GM19035 (cell line): ENCODE measurements around the gene MPLKIP.
"Not testable (repeated sequence)": the region's sequence is repeated elsewhere in the genome, so short reads cannot be mapped to it uniquely, and the experiment has no call there.

ENCODE experiments used
- ATAC-seq: cut with Tn5 transposase; IDR thresholded peaks from one replicate; pipeline ENCODE4 v1.9.1; 2021; ENCODE audit not compliant: unreplicated experiment

The MPLKIP gene

GRCh38 chr7:40134428-40135316 is at the start of gene MPLKIP, which contains the start of gene SUGCT:
MPLKIP (minus strand) TSS chr7:40134622; CDS start chr7:40134567, 55 bp downstream.
SUGCT (plus strand) TSS chr7:40135005.
- peak; percentile 91 for ATAC-seq

GRCh38 chr7:40182452-40182851 is 48.0 kb upstream of the MPLKIP start:
- no peak for ATAC-seq

GRCh38 chr7:40177071-40177470 is 42.6 kb upstream of the MPLKIP start:
- no peak for ATAC-seq

DNA sequence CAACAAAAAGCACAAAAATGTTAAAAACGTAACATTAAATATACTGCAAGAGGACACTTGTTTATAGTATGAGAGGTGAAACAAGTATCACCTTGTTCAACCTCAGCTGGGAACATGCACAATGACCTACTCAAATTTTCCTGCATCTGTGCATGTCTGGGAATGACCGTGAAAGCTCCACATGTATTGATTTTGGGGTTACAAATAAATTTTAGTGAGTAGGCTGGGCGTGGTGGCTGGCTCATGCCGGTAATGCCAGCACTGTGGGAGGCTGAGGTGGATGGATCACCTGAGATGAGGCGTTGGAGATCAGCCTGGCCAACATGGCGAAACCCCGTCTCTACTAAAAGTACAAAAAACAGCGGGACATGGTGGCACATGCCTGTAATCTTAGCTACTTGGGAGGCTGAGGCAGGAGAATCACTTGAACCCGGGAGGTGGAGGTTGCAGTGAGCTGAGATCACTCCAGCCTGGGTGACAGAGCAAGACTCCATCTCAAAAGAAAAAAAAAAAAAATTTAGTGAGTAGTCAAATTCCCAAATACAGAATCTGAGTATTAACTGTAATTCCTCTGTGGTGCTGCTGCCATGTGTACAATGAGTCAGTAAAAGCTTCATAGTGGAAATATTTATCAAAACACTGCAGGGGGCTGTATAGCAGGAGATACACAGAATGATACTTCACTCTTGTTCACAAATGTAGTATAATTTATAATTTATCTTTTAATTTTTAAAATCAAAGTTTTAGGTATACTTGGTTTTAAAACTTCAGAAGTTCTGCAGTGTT is 41.5 kb upstream of the MPLKIP start:
- no peak for ATAC-seq

DNA sequence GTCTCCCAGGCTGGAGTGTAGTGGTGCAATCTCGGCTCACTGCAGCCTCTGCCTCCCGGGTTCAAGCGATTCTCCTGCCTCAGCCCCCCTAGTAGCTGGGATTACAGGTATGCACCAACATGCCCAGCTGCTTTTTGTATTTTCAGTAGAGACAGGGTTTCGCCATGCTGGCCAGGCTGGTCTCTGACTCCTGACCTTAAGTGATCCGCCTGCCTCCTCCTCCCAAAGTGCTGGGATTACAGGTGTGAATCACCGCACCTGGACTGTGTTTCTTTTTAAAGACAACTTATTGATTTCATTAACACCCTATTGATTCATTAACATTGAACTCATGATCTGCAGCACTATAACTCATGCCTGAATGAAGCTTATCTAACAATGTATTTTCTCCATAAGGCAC is 40.8 kb upstream of the MPLKIP start:
- not testable (repeated sequence) for ATAC-seq

- ATAC-seq, result not testable (repeated sequence)
Measured at GRCh38 chr7:40173121-40173520, 38.7 kb upstream of the MPLKIP start.

DNA sequence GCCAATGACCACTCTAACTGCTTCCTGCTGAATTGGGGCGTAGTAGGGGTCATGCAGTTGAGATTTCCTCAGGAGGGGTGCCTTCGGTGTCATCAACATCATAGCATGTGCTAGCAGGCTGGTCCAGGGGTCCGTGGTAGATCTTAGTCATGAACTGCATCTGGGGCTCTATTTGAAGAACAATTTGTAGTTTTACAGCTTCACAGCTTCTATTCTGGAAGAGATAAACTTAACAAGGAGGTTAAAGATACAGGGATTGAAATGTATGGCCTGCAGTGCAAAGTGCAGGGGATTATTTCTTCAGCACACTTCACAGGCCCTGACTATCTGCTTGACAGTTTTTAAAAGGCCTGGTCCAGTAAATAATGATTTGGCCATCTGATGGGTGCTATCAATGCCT is 33.8 kb upstream of the MPLKIP start:
- ATAC-seq, result not testable (repeated sequence)

GRCh38 chr7:40167291-40167690 is 32.9 kb upstream of the MPLKIP start:
- ATAC-seq, result no peak

GRCh38 chr7:40165216-40165615 is 30.8 kb upstream of the MPLKIP start:
- no peak for ATAC-seq

DNA sequence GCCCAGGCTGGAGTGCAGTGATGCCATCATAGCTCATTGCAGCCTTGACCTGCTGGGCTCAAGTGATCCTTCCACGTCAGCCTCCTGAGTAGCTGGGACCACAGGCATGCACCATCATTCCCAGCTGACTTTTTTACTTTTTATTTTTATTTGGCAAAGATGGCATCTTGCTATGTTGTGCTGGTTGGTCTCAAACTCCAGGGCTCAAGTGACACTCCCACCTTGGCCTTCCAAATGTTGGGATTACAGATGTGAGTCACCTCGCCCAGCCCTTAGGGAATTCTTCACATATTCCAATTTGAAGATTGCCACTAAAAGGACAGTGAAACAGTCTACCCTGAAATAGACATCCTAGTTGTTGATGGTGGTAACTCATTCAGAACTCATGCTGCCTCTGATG is 28.1 kb upstream of the MPLKIP start:
- ATAC-seq, result no peak

DNA sequence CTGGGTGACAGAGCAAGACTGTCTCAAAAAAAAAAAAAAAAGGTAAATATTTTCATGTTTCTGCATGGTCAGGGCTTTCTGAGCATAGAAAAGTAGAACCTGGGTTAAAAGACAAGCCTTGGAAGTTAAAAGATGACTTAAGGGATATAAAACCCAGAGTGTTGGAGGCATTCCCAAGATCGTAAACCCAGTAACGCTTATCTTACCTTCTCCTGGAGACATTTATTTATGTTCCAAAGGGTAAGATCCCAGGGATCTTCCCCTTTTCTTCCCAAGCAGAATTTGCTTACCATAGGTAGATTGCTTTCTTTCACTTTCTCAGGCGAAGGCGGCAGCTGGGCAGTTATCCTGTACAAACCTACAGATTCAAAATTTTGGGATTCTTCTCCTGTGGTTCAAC is 22.6 kb upstream of the MPLKIP start:
- ATAC-seq, result no peak

DNA sequence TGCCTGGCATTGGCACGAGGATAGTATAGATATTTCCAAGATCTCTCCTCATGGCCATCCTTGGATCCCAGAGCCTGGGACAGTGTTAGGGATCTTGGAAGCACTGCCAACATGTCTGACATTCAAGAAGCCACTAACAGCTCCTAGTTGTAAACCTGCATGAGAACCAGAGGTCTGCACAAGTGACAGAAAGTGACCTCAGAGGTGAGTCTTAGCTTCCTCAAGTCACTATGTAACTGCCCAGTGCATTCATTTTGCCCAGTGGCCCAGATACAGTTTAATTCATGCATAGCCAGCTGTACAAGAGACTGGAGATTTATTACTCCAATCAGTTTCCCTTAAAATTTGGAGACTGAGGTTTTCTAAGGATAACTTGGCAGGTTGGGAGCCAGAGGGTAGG is 17.1 kb upstream of the MPLKIP start:
- no peak for ATAC-seq

DNA sequence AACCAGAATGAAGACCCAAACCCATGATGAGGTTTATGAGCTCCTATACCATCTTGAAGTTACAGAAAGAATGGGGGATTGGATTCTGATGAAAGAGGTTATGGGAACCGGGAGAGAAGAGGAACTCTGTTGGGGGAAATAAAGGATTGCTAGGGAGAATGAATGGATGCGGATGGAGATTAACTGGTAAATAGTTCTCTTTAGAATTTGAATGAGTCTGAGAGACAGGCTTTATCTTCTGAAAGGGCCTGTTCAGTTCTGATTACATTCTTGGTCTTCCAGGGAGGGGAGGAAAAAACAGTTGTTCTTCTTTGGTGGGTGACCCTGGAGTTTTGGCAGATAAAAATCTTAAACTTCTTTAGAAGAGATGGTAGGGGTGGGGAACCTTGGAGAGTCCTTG is 14.2 kb upstream of the MPLKIP start:
- ATAC-seq, result no peak

GRCh38 chr7:40148247-40148580 is 13.8 kb upstream of the MPLKIP start:
- not testable (repeated sequence) for ATAC-seq

GRCh38 chr7:40147371-40148246 is 13.2 kb upstream of the MPLKIP start:
- ATAC-seq, result no peak

DNA sequence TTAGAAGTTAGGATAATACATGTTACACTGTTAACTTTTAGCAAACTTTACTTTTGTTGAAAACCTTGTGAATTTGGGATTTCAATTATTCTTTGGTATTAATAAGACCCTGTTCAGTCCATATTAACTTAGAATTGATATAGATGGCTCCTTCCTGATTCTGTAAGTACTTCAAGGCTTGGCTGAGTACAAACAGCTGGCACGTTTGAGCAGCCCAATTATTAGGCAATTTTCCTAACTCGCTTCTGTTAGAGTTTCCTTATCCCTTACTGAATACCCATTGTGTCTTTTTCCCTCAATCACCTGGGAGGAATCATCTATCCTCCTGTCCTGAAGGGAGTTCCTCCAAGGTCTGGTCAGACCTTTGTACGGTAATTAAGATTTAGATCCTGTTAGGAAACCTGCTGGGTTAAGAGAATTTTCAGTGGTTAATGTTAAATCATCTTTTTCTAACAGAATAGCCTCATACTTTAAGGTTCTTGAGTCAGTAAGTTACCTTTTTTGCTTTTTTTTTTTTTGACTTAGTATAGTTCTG is 11.2 kb upstream of the MPLKIP start:
- ATAC-seq, result not testable (repeated sequence)

DNA sequence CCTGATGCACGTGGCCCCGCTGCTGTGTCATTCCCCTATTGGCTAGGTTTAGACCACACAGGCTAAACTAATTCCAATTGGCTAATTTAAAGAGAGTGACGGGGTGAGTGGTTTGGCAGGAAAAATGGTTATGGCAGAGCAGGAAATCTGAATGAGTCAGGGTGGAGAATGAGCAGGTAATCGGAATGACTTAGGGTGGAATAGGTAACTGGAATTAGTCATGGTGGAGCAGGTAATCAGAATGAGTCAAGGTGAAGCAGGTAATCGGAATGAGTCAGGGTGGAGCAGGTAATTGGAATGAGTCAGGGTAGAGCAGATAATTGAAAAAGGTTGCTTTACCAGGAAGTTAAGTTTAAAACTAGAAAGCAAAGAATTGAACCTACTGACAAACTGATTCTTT is 7.5 kb upstream of the MPLKIP start:
- not testable (repeated sequence) for ATAC-seq

DNA sequence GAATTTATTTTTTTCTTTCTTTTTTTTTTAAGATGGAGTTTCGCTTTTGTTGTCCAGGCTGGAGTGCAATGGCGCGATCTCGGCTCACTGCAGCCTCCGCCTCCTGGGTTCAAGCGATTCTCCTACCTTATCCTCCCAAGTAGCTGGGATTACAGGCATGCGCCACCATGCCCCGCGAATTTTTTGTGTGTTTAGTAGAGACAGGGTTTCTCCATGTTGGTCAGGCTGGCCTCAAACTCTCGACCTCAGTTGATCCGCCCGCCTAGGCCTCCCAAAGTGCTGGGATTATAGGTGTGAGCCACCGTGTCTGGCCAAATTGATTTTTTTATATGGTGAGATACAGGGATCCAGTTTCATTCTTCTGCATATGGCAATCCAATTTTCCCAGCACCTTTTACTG is 5.5 kb upstream of the MPLKIP start:
- ATAC-seq, result not testable (repeated sequence)

GRCh38 chr7:40138973-40139372 is 4.6 kb upstream of the MPLKIP start:
- ATAC-seq, result no peak

DNA sequence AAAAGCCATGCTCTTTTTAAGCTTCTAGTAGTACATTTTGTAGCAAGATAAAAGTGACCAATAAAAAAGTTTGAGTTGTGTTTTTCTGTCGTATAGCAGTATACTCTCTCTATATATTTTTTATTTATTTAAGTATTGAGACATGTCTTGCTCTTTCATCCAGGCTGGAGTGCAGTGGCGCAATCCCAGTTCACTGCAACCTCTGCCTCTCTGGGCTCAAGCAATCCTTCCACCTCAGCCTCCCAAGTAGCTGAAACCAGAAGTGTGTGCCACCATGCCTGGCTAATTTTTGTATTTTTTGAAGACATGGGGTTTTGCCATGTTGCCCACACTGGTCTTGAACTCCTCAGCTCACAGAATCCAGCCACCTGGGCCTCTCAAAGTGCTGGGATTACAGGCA is 3.1 kb upstream of the MPLKIP start:
- ATAC-seq, result no peak

DNA sequence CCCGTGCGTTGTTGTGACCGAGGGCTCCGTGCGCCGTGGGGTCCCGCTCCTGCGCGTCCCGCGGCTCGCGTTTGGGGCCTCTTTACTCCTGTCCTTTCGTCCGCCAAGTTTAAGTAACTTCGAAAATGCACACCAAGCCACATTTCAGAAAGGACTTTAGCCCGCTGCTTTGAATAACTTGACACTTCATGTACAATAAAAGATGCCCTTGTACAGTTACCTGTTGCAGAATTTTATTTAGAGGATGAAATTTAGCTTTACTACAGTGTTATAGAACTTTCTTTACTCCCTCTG is 842 bp upstream of the MPLKIP start:
- ATAC-seq, result no peak
